ENCODE results near the gene PRKG2.

DNA sequence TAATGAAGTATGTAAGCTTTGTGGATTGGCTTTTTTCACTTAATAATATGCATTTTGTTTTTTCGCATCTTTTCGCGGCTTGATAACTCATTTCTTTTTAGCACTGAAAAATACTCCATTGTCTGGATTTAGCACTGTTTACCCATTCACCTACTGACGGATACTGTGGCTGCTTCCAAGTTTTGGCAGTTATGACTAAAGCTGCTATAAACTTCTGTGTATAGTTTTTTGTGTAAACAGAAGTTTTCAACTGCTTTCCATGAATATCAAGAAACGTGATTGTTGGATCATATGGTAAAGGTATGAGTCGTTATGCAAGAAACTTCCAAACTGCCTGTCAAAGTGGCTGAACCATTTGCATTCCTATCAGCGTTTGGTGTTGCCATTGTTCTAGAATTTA, 96.9 kb downstream of the PRKG2 start:
- TF ChIP-seq CTCF (IDR thresholded peaks at IDR 0.05; ENCODE audit: low read depth, low read length, missing input control) (no peak), TAF1 (conservative IDR thresholded peaks at IDR 0.05) (no peak), SP1 (IDR thresholded peaks at IDR 0.05) (no peak), RAD21 (IDR thresholded peaks at IDR 0.05) (no peak), HNF4G (IDR thresholded peaks at IDR 0.05) (no peak), JUND (IDR thresholded peaks at IDR 0.05) (no peak)
- TF ChIP-seq, protein P1, sequence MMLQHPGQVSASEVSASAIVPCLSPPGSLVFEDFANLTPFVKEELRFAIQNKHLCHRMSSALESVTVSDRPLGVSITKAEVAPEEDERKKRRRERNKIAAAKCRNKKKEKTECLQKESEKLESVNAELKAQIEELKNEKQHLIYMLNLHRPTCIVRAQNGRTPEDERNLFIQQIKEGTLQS (IDR thresholded peaks at IDR 0.05): no peak
- TF ChIP-seq, protein P2, sequence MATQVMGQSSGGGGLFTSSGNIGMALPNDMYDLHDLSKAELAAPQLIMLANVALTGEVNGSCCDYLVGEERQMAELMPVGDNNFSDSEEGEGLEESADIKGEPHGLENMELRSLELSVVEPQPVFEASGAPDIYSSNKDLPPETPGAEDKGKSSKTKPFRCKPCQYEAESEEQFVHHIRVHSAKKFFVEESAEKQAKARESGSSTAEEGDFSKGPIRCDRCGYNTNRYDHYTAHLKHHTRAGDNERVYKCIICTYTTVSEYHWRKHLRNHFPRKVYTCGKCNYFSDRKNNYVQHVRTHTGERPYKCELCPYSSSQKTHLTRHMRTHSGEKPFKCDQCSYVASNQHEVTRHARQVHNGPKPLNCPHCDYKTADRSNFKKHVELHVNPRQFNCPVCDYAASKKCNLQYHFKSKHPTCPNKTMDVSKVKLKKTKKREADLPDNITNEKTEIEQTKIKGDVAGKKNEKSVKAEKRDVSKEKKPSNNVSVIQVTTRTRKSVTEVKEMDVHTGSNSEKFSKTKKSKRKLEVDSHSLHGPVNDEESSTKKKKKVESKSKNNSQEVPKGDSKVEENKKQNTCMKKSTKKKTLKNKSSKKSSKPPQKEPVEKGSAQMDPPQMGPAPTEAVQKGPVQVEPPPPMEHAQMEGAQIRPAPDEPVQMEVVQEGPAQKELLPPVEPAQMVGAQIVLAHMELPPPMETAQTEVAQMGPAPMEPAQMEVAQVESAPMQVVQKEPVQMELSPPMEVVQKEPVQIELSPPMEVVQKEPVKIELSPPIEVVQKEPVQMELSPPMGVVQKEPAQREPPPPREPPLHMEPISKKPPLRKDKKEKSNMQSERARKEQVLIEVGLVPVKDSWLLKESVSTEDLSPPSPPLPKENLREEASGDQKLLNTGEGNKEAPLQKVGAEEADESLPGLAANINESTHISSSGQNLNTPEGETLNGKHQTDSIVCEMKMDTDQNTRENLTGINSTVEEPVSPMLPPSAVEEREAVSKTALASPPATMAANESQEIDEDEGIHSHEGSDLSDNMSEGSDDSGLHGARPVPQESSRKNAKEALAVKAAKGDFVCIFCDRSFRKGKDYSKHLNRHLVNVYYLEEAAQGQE (IDR thresholded peaks at IDR 0.05): no peak
